ENCODE measurements around the gene ADAMTS17. TPM values are rescaled to one million over a fixed set of nuclear protein-coding genes. Genes with fewer than 3 reads are reported as not detected.
"Not testable (repeated sequence)": the region's sequence is repeated elsewhere in the genome, so short reads cannot be mapped to it uniquely, and the experiment has no call there.

The ADAMTS17 gene
- total and polyA plus RNA-seq, 4 donors: 0.28 to 46.9 (median 9.1) TPM

DNA sequence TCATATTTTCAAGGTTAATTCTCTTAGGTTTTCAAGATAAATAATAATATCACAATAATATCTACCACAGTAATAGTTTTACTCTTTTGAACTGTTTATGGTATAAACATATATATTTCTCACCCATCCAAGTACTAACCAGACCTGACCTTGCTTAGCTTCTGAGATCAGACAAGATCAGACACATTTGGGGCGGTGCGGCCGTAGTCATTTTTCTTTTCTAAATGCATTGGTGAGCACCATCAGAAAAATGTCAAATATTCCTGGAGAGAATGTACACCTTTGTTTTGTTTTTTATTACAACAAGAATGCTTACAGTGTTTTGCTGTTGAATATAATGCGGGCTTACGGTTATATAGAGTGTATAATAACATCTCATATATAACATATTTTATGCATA is 267.8 kb downstream of the ADAMTS17 start:
- H3K9me3 ChIP-seq (ENCODE audit: control insufficient read depth in 4 of 4, low read length in 3 of 4): no peaks in the 10 kb centered on the region
- DNase-seq (ENCODE audit: low spot score): no peak
- no peaks in the 10 kb centered on the region for H3K36me3 ChIP-seq (ENCODE audit: control insufficient read depth in 4 of 4, insufficient read depth in 3 of 4, low read depth in 1 of 4, low read length in 3 of 4)
- WGBS: 99% methylated on average over 5 of the region's 5 CpGs
- no peak overlapping the region for H3K27ac ChIP-seq (ENCODE audit: low read depth in 1 of 2, low read length in 2 of 2)
- H3K9ac ChIP-seq (ENCODE audit: low read depth in 1 of 2, low read length in 2 of 2): no peak overlapping the region
- TF ChIP-seq, protein P1, sequence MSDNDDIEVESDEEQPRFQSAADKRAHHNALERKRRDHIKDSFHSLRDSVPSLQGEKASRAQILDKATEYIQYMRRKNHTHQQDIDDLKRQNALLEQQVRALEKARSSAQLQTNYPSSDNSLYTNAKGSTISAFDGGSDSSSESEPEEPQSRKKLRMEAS (IDR thresholded peaks at IDR 0.05): no peak
- TF ChIP-seq HNF4G (IDR thresholded peaks at IDR 0.05) (no peak), NR2F2 (IDR thresholded peaks at IDR 0.05) (no peak), FOXA2 (IDR thresholded peaks at IDR 0.05) (no peak)
- TF ChIP-seq, protein P2, sequence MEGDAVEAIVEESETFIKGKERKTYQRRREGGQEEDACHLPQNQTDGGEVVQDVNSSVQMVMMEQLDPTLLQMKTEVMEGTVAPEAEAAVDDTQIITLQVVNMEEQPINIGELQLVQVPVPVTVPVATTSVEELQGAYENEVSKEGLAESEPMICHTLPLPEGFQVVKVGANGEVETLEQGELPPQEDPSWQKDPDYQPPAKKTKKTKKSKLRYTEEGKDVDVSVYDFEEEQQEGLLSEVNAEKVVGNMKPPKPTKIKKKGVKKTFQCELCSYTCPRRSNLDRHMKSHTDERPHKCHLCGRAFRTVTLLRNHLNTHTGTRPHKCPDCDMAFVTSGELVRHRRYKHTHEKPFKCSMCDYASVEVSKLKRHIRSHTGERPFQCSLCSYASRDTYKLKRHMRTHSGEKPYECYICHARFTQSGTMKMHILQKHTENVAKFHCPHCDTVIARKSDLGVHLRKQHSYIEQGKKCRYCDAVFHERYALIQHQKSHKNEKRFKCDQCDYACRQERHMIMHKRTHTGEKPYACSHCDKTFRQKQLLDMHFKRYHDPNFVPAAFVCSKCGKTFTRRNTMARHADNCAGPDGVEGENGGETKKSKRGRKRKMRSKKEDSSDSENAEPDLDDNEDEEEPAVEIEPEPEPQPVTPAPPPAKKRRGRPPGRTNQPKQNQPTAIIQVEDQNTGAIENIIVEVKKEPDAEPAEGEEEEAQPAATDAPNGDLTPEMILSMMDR (IDR thresholded peaks at IDR 0.05; ENCODE audit: low read depth, low read length, missing input control): no peak
- TF ChIP-seq, protein P3, sequence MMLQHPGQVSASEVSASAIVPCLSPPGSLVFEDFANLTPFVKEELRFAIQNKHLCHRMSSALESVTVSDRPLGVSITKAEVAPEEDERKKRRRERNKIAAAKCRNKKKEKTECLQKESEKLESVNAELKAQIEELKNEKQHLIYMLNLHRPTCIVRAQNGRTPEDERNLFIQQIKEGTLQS (IDR thresholded peaks at IDR 0.05): no peak
- H3K27me3 ChIP-seq (ENCODE audit: control insufficient read depth in 4 of 4, insufficient read depth in 4 of 4, low read length in 3 of 4): no peaks in the 10 kb centered on the region
- no peak overlapping the region for H3K4me3 ChIP-seq (ENCODE audit: low read depth in 1 of 3, low read length in 3 of 3)
- no peaks in the 10 kb centered on the region for H3K4me1 ChIP-seq (ENCODE audit: control insufficient read depth in 4 of 4, insufficient read depth in 4 of 4, low read length in 3 of 4)

DNA sequence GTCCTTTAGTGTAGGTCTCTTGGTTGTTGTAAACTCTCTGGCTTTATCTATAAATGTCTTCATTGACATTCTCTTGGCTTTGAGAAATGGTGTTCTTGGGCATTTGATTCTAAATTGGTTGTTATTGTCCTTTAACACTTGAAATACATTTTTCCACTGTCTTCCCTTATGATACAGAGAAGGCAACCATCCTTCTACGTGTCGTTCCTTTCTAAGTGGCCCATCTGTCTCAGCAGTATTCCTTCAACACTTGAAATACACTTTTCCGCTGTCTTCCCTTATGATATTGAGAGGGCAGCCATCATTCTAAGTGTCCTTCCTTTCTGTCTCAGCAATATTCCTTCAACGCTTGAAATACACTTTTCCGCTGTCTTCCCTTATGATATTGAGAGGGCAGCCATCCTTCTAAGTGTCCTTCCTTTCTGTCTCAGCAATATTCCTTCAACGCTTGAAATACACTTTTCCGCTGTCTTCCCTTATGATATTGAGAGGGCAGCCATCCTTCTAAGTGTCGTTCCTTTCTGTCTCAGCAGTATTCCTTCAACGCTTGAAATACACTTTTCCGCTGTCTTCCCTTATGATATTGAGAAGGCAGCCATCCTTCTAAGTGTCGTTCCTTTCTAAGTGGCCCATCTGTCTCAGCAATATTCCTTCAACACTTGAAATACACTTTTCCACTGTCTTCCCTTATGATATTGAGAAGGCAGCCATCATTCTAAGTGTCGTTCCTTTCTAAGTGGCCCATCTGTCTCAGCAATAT is 275.1 kb downstream of the ADAMTS17 start:
- WGBS: 77% methylated on average over 10 of the region's 12 CpGs

DNA sequence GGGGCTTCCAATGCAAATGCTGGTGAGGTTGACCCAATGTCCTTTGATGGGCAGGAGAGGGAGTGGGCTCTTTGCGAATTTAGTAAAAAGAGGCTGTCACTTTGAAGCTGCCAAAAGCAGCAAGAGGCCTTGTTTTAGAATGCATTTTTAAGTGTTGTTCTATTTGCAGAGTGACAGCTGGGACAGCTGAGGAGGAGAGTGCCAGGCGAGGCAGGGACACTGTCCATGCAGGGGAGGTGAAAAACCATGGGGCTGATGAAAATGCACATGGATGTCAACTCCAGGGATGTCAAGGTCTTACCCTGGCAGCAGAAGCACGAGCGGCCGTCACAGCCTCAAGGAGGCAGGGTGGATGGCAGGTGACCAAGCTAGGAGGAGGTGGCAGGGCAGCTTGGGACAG is 279.8 kb downstream of the ADAMTS17 start:
- WGBS: 76% methylated on average over 5 of the region's 5 CpGs
- TF ChIP-seq FOXA2 (IDR thresholded peaks at IDR 0.05) (no peak), FOXA1 (IDR thresholded peaks at IDR 0.05) (no peak), EGR1 (IDR thresholded peaks at IDR 0.05; ENCODE audit: low read depth in 2 of 2) (no peak), RAD21 (IDR thresholded peaks at IDR 0.05) (no peak), RXRA (IDR thresholded peaks at IDR 0.05) (no peak), YY1 (IDR thresholded peaks at IDR 0.05) (no peak), TAF1 (conservative IDR thresholded peaks at IDR 0.05) (no peak), GABPA (IDR thresholded peaks at IDR 0.05 in 1 of 2, conservative IDR thresholded peaks at IDR 0.05 in 1 of 2) (no peak), HNF4A (conservative IDR thresholded peaks at IDR 0.05) (no peak), NR2F2 (IDR thresholded peaks at IDR 0.05) (no peak), JUND (IDR thresholded peaks at IDR 0.05) (no peak), HNF4G (IDR thresholded peaks at IDR 0.05) (no peak)
- TF ChIP-seq, protein P1 (IDR thresholded peaks at IDR 0.05): no peak
- TF ChIP-seq, protein P4, sequence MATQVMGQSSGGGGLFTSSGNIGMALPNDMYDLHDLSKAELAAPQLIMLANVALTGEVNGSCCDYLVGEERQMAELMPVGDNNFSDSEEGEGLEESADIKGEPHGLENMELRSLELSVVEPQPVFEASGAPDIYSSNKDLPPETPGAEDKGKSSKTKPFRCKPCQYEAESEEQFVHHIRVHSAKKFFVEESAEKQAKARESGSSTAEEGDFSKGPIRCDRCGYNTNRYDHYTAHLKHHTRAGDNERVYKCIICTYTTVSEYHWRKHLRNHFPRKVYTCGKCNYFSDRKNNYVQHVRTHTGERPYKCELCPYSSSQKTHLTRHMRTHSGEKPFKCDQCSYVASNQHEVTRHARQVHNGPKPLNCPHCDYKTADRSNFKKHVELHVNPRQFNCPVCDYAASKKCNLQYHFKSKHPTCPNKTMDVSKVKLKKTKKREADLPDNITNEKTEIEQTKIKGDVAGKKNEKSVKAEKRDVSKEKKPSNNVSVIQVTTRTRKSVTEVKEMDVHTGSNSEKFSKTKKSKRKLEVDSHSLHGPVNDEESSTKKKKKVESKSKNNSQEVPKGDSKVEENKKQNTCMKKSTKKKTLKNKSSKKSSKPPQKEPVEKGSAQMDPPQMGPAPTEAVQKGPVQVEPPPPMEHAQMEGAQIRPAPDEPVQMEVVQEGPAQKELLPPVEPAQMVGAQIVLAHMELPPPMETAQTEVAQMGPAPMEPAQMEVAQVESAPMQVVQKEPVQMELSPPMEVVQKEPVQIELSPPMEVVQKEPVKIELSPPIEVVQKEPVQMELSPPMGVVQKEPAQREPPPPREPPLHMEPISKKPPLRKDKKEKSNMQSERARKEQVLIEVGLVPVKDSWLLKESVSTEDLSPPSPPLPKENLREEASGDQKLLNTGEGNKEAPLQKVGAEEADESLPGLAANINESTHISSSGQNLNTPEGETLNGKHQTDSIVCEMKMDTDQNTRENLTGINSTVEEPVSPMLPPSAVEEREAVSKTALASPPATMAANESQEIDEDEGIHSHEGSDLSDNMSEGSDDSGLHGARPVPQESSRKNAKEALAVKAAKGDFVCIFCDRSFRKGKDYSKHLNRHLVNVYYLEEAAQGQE (IDR thresholded peaks at IDR 0.05): no peak
- TF ChIP-seq, protein P2 (IDR thresholded peaks at IDR 0.05; ENCODE audit: low read depth, low read length, missing input control): no peak

More for the DNA sequence above, 275.1 kb downstream of the ADAMTS17 start:
- DNase-seq (ENCODE audit: low spot score); H3K4me3 ChIP-seq (ENCODE audit: low read depth in 1 of 3, low read length in 3 of 3); H3K27me3 ChIP-seq (ENCODE audit: control insufficient read depth in 4 of 4, insufficient read depth in 4 of 4, low read length in 3 of 4); H3K9me3 ChIP-seq (ENCODE audit: control insufficient read depth in 4 of 4, low read length in 3 of 4); H3K4me1 ChIP-seq (ENCODE audit: control insufficient read depth in 4 of 4, insufficient read depth in 4 of 4, low read length in 3 of 4); H3K36me3 ChIP-seq (ENCODE audit: control insufficient read depth in 4 of 4, insufficient read depth in 3 of 4, low read depth in 1 of 4, low read length in 3 of 4); H3K27ac ChIP-seq (ENCODE audit: low read depth in 1 of 2, low read length in 2 of 2); H3K9ac ChIP-seq (ENCODE audit: low read depth in 1 of 2, low read length in 2 of 2): not testable (repeated sequence)

More for the DNA sequence above, 279.8 kb downstream of the ADAMTS17 start:
- Histone ChIP-seq H3K9me3 (ENCODE audit: control insufficient read depth in 4 of 4, low read length in 3 of 4) (no peaks in the 10 kb centered on the region), H3K9ac (ENCODE audit: low read depth in 1 of 2, low read length in 2 of 2) (no peak overlapping the region), H3K27me3 (ENCODE audit: control insufficient read depth in 4 of 4, insufficient read depth in 4 of 4, low read length in 3 of 4) (no peaks in the 10 kb centered on the region), H3K4me3 (ENCODE audit: low read depth in 1 of 3, low read length in 3 of 3) (no peak overlapping the region), H3K4me1 (ENCODE audit: control insufficient read depth in 4 of 4, insufficient read depth in 4 of 4, low read length in 3 of 4) (no peaks in the 10 kb centered on the region), H3K27ac (ENCODE audit: low read depth in 1 of 2, low read length in 2 of 2) (no peak overlapping the region), H3K36me3 (ENCODE audit: control insufficient read depth in 4 of 4, insufficient read depth in 3 of 4, low read depth in 1 of 4, low read length in 3 of 4) (peaks cover 0 to 2% (median 0%) of the 10 kb centered on the region in 4 donors)
- DNase-seq (ENCODE audit: low spot score): no peak
